Measurements from ENCODE around the gene SMYD2.

DNA sequence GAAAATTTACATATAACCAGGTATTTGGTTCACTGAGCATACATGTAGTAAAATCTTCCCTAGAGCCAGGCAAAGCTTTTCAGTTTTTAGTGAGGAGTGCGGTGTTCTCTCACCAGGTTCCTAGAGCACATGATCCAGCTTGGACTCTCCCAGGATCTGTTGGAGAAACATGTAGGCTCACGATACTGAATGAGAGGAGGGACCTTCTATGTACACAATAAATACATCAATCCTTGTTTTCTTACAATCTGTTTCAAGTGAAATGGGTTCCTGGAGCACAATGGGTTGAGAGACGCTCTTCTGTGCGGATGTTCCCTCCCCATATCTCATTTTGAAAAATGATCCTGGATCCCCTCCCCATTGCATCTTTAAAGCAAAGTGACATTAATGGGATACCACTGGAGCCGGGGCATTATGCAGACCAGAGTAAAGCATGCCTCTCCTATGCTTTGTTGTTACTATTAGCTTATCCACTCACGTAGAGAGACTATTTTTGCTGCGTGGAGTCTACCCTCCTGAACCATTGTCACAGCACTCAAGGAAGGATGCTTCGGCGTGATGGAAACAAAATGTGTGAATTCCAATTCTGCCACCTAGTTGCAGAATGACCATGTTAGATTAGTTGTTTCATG, 19.3 kb downstream of the SMYD2 start:
- TF ChIP-seq, protein P1, sequence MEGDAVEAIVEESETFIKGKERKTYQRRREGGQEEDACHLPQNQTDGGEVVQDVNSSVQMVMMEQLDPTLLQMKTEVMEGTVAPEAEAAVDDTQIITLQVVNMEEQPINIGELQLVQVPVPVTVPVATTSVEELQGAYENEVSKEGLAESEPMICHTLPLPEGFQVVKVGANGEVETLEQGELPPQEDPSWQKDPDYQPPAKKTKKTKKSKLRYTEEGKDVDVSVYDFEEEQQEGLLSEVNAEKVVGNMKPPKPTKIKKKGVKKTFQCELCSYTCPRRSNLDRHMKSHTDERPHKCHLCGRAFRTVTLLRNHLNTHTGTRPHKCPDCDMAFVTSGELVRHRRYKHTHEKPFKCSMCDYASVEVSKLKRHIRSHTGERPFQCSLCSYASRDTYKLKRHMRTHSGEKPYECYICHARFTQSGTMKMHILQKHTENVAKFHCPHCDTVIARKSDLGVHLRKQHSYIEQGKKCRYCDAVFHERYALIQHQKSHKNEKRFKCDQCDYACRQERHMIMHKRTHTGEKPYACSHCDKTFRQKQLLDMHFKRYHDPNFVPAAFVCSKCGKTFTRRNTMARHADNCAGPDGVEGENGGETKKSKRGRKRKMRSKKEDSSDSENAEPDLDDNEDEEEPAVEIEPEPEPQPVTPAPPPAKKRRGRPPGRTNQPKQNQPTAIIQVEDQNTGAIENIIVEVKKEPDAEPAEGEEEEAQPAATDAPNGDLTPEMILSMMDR (conservative IDR thresholded peaks at IDR 0.05 in 1 of 2, IDR thresholded peaks at IDR 0.05 in 1 of 2; ENCODE audit: low read depth in 1 of 2, low read length in 2 of 2), result no peak
- TF ChIP-seq EZH2 (IDR thresholded peaks at IDR 0.05; ENCODE audit: low read length, missing control alignments), result no peak
